Ramos (cell line): Measurements from ENCODE around the gene PLXDC2.

Experiments used
- in situ Hi-C: fragments of 300-500 bp; cut with MboI; formaldehyde crosslinking; loops from one replicate; pipeline ENCODE4 v1.14.3; 2022; ENCODE audit warnings: low sequenced_read_pairs; ENCODE audit not compliant: unreplicated experiment

PLXDC2 gene

GRCh38 chr10:20237091-20237570 is 420.9 kb downstream of the PLXDC2 start:
- in situ Hi-C loops, result no loop called here

- in situ Hi-C loops, result no loop called here
These were observed 421.4 kb downstream of the PLXDC2 start for GRCh38 chr10:20237586-20237985.

- in situ Hi-C loops, result no loop called here
These were observed 424.4 kb downstream of the PLXDC2 start for GRCh38 chr10:20240643-20241042.

- in situ Hi-C loops, result no loop called here
These were observed 431.2 kb downstream of the PLXDC2 start for GRCh38 chr10:20247454-20247853.

- in situ Hi-C loops, result no loop called here
These were observed 431.9 kb downstream of the PLXDC2 start for GRCh38 chr10:20247891-20248708.

- in situ Hi-C loops, result no loop called here
These were observed 437.8 kb downstream of the PLXDC2 start for GRCh38 chr10:20254078-20254477.

- in situ Hi-C loops, result no loop called here
These were observed 438.3 kb downstream of the PLXDC2 start for GRCh38 chr10:20254497-20254896.

GRCh38 chr10:20256969-20257368 is 440.7 kb downstream of the PLXDC2 start:
- in situ Hi-C loops, result no loop called here

- in situ Hi-C loops, result no loop called here
These were observed 441.2 kb downstream of the PLXDC2 start for GRCh38 chr10:20257422-20257821.

GRCh38 chr10:20265146-20265545 is 448.9 kb downstream of the PLXDC2 start:
- in situ Hi-C loops, result no loop called here

GRCh38 chr10:20267734-20268133 is 451.5 kb downstream of the PLXDC2 start:
- in situ Hi-C loops, result no loop called here

GRCh38 chr10:20271490-20271889 is 455.3 kb downstream of the PLXDC2 start:
- in situ Hi-C loops, result no loop called here

- in situ Hi-C loops, result no loop called here
These were observed 456.4 kb downstream of the PLXDC2 start for GRCh38 chr10:20272608-20273007.

- in situ Hi-C loops, result no loop called here
These were observed 458.3 kb downstream of the PLXDC2 start for GRCh38 chr10:20274571-20274970.

GRCh38 chr10:20276127-20276979 is 460.1 kb downstream of the PLXDC2 start:
- in situ Hi-C loops, result no loop called here

GRCh38 chr10:20277820-20278219 is 461.6 kb downstream of the PLXDC2 start:
- in situ Hi-C loops, result no loop called here

GRCh38 chr10:20281579-20281978 is 465.3 kb downstream of the PLXDC2 start:
- in situ Hi-C loops, result no loop called here

GRCh38 chr10:20287586-20287985 is 471.4 kb downstream of the PLXDC2 start:
- in situ Hi-C loops, result no loop called here

- in situ Hi-C loops, result no loop called here
These were observed 471.8 kb downstream of the PLXDC2 start for GRCh38 chr10:20288060-20288459.

GRCh38 chr10:20289070-20289828 is 473.0 kb downstream of the PLXDC2 start:
- in situ Hi-C loops, result no loop called here
